ENCODE data around the gene GULP1.

DNA sequence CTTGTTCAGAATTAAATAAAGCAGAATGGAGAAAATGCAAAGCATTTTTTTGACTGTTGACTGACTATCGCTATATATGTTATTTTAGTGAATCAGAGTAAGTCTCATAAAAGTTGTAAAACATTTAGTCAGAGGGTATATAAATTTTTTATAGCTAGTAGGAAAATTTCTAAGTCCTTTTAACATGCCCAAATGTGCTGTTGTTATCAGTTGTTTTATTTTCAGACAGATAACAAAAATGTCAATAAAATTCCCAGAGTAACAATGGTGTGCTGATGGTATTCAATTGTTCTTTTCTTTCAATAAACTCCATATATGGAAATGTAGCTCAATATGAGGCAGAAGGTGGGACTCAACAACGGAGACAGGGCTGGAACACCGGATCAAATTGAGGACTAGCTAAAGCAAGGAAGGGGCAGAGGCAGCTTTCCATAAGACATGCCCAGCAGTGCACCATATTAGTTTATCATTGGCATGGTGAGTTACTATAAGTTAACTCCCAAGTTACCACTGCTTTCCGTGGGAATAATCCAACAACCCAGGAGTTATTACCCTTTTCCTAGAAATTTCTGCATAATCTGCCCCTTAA lies 26.6 kb downstream of the GULP1 start:
- TF ChIP-seq ZNF654 (tag by site-specific recombination; IDR thresholded peaks at IDR 0.05; ENCODE audit: low read depth): no peak
- TF ChIP-seq ZEB2 (tag by site-specific recombination; IDR thresholded peaks at IDR 0.05): no peak
- no peak for TF ChIP-seq ZNF416 (tag by site-specific recombination; IDR thresholded peaks at IDR 0.05)
- TF ChIP-seq ZNF792 (tag by site-specific recombination; IDR thresholded peaks at IDR 0.05): no peak
- TF ChIP-seq ZNF138 (tag by site-specific recombination; IDR thresholded peaks at IDR 0.05; ENCODE audit: borderline replicate concordance): no peak
- TF ChIP-seq, protein P1, sequence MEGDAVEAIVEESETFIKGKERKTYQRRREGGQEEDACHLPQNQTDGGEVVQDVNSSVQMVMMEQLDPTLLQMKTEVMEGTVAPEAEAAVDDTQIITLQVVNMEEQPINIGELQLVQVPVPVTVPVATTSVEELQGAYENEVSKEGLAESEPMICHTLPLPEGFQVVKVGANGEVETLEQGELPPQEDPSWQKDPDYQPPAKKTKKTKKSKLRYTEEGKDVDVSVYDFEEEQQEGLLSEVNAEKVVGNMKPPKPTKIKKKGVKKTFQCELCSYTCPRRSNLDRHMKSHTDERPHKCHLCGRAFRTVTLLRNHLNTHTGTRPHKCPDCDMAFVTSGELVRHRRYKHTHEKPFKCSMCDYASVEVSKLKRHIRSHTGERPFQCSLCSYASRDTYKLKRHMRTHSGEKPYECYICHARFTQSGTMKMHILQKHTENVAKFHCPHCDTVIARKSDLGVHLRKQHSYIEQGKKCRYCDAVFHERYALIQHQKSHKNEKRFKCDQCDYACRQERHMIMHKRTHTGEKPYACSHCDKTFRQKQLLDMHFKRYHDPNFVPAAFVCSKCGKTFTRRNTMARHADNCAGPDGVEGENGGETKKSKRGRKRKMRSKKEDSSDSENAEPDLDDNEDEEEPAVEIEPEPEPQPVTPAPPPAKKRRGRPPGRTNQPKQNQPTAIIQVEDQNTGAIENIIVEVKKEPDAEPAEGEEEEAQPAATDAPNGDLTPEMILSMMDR (tag by site-specific recombination; IDR thresholded peaks at IDR 0.05): no peak
- no peak for TF ChIP-seq SP2 (tag by site-specific recombination; IDR thresholded peaks at IDR 0.05)

Data from HEK293 (cell line).